Measurements from ENCODE around the gene PARN.
"Not testable (repeated sequence)": the region's sequence is repeated elsewhere in the genome, so short reads cannot be mapped to it uniquely, and the experiment has no call there.

PARN gene

DNA sequence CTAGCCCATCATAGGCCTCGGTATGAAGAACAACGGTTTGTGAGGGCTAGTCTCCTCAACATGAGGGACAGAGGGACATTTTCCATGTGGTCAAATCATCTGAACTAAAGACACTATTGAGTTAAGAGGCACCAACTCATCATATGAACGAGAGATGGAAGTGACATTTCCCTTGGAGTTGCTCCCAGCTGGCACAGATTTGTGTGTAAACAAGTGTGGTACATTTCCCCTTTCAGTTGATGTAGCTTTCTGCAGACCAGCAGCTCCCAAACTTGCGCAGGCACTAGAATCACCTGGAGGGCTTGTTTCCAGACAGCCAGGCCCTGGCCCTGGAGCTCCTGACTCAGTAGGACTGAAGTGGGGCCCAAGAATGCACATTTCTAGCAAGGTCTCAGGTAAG, 205.5 kb downstream of the PARN start:
- POLR2A ChIA-PET, result no interaction called here
- DNase-seq (ENCODE audit: extremely low spot score), result no peak
- TF ChIP-seq, protein P1, sequence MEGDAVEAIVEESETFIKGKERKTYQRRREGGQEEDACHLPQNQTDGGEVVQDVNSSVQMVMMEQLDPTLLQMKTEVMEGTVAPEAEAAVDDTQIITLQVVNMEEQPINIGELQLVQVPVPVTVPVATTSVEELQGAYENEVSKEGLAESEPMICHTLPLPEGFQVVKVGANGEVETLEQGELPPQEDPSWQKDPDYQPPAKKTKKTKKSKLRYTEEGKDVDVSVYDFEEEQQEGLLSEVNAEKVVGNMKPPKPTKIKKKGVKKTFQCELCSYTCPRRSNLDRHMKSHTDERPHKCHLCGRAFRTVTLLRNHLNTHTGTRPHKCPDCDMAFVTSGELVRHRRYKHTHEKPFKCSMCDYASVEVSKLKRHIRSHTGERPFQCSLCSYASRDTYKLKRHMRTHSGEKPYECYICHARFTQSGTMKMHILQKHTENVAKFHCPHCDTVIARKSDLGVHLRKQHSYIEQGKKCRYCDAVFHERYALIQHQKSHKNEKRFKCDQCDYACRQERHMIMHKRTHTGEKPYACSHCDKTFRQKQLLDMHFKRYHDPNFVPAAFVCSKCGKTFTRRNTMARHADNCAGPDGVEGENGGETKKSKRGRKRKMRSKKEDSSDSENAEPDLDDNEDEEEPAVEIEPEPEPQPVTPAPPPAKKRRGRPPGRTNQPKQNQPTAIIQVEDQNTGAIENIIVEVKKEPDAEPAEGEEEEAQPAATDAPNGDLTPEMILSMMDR (IDR thresholded peaks at IDR 0.05; ENCODE audit: control extremely low read depth, extremely low read depth, low read depth, missing control alignments), result no peak
- CTCF ChIA-PET, result no interaction called here

DNA sequence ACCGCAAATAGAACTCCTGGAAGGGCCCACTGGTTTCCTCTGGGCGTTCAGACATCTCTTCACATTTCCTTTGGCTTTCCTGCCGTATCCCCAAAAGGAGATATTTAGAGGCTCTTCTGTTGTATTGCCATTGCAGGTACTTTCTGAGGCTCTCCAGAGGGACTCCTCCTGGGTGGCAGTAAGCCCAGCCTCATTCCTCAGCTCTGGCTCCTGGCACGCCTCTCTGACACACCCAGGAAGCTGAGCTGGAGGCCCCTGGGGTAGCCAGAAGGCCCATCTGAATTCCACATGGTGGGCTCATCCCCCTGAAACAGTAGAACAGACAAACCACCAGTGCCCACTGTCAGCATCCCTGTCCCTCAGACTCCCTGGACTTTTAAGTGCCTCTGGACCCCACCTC, 206.7 kb downstream of the PARN start:
- no peak for DNase-seq (ENCODE audit: extremely low spot score)
- CTCF ChIA-PET, result no interaction called here
- POLR2A ChIA-PET, result no interaction called here
- TF ChIP-seq, protein P1 (IDR thresholded peaks at IDR 0.05; ENCODE audit: control extremely low read depth, extremely low read depth, low read depth, missing control alignments), result no peak

DNA sequence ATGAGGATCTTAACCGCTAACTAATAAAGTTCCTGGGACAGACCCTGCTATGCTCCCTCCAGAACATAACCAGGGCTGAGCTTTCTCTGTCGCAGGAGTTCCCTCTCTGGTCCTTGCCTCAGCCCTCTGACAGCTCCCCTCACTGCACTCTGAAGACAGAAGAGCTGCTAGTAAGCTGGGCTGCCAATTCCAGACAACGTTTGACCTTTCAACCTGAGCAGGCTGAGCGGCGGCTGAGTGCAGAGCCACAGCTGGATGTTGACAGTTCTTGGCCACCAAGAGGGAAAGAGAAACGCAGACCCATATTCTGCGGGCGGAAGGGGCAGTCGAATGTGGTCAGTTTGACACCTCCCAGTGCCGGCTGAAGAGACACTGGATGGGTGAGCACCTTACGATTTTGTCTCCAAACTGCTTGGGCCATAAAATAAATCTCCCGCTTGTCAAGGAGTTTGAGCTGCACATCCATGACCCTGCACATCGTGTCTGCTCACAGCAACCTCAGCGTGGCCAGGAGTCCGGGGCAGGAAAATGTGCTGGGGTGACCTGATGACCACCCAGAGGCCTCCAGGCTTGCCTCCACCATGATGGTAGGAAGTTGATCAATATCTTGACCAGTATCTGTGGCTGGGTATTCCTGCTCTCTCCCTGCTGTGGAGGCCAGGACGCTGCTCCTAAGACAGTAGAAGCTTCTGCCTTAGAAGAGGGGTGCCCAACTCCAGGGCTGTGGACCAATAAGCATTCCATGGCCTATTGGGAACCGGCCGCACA, 209.2 kb downstream of the PARN start:
- ChIA-PET POLR2A (no interaction called here), CTCF (no interaction called here)
- TF ChIP-seq, protein P1 (IDR thresholded peaks at IDR 0.05; ENCODE audit: control extremely low read depth, extremely low read depth, low read depth, missing control alignments), result no peak
- no peak for DNase-seq (ENCODE audit: extremely low spot score)

DNA sequence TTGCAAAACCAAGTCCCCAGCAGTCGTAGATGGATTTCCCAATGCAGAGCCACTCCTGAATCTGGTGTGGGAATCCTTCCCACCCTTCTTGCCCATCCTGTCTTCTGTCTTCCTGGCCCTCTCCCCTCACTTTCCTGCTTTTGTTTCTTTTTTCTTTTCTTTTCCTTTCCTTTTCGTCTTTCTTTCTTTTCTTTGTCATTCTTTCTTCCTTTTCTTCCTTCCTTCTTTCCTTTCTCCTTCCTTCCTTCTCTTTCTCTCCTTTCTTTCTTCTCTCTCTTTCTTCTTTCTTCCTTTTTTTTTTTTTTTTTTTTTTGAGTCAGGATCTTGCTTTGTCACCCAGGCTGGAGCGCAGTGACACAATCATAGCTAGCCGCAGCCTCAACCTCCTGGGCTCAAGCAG, 209.8 kb downstream of the PARN start:
- CTCF ChIA-PET; POLR2A ChIA-PET; DNase-seq (ENCODE audit: extremely low spot score): not testable (repeated sequence)

DNA sequence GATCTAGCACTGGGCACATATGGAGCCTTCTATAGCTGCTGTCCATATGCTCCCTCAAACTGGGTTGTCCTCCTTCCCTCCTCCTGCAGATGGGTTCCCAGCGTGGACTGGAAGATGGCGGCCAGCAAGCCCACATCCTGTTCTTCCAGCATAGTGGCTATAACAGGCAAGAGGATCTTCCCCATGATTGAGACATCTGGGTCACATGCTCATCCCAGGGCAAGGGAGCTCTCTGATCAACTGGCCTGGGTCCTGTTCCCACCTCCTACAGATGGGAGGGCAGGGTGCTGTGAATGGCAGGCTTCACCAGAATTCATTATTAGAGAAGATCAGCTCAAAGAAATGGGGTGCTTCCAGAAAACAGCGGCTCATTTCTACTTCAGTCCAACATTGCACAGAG, 210.2 kb downstream of the PARN start:
- POLR2A ChIA-PET, result interaction anchor here (0.6 kb wide), 1 partner anchor 11 kb away, joined by 5 read pairs; no protein-coding TSS in a partner anchor
- TF ChIP-seq, protein P1 (IDR thresholded peaks at IDR 0.05; ENCODE audit: control extremely low read depth, extremely low read depth, low read depth, missing control alignments), result no peak
- DNase-seq (ENCODE audit: extremely low spot score), result no peak
- CTCF ChIA-PET, result no interaction called here

DNA sequence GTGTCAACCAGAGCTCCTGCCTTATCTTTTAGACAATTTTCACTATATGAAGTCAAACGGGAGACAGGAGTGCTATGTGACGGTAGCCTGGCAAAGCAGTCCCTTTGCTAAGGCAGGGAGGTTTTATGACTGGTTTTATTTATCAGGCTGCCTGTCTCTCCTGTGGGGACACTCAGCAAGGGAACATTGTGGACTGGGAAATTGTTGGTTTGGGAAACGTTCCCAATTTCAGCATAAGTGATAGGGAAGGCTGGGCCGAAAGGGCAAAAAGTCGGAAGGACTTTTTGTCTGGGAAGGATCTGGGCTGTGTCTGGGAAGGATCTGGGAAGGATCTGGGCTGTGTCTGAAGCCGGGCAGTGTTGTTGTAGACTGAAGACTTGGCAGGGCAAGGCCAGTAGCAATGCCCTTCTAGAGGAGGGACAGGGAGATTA, 211.2 kb downstream of the PARN start:
- POLR2A ChIA-PET, result no interaction called here
- CTCF ChIA-PET, result no interaction called here
- TF ChIP-seq, protein P1 (IDR thresholded peaks at IDR 0.05; ENCODE audit: control extremely low read depth, extremely low read depth, low read depth, missing control alignments), result no peak
- no peak for DNase-seq (ENCODE audit: extremely low spot score)

DNA sequence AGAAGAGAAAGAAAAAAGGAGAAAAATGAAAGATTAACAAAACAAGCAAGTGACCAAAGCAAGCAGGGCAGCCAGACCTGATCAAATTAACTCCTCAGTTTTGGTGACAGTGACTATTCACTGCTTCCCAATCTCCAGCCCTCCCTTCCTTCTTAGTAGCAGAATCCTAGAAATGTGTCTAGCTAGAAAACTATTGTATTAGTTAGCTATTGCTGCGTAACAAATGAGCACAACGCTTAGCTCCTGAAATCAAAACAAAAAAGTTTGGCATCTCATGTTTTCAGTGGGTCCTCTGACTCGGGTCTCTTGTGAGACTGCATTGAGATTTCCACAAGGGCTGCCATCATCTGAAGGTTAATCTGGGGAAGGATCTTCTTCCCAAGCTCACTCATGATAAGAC, 213.9 kb downstream of the PARN start:
- no peak for DNase-seq (ENCODE audit: extremely low spot score)
- ChIA-PET CTCF (interaction anchor here (1.2 kb wide), 1 partner anchor 106 kb away, joined by 3 read pairs; no protein-coding TSS in a partner anchor), POLR2A (no interaction called here)
- TF ChIP-seq, protein P1 (IDR thresholded peaks at IDR 0.05; ENCODE audit: control extremely low read depth, extremely low read depth, low read depth, missing control alignments), result no peak

All from GM10248 (cell line).